CD4-positive, CD25-positive, alpha-beta regulatory T cell (primary cell): ENCODE measurements around the gene UBE3C. TPM values are rescaled to one million over a fixed set of nuclear protein-coding genes. Genes with fewer than 3 reads are reported as not detected.
"Not testable (repeated sequence)": the region's sequence is repeated elsewhere in the genome, so short reads cannot be mapped to it uniquely, and the experiment has no call there.

Source experiments
- ATAC-seq, 2 donors: fragments of 150-1000 bp; cut with Tn5 transposase; one replicate each; pipeline ENCODE4 v1.10.0; 2021; ENCODE audit warnings: low read depth in 2 of 2, moderate number of reproducible peaks in 2 of 2, moderate library complexity in 1 of 2
- DNase-seq, 3 donors: peaks; one replicate each; pipeline versions ENCODE4 v3.0.0 to v3.0.0-alpha.2; 2012 to 2022; ENCODE audit warnings: mixed read lengths in 1 of 3
- H3K27ac ChIP-seq: one replicate; pipeline ENCODE4 v1.7.0; 2013; ENCODE audit warnings: mild to moderate bottlenecking, low read length; ENCODE audit not compliant: insufficient read depth, poor library complexity, severe bottlenecking
- H3K27me3 ChIP-seq: one replicate; pipeline ENCODE4 v1.7.0; 2013; ENCODE audit warnings: low read length; ENCODE audit not compliant: control insufficient read depth, insufficient read depth
- H3K36me3 ChIP-seq: one replicate; pipeline ENCODE4 v1.7.0; 2013; ENCODE audit warnings: mild to moderate bottlenecking, low read length, moderate library complexity; ENCODE audit not compliant: control insufficient read depth, insufficient read depth
- H3K4me1 ChIP-seq: 2 replicates; pipeline ENCODE4 v1.7.0; 2013; ENCODE audit warnings: mild to moderate bottlenecking, low read length; ENCODE audit not compliant: insufficient read depth, control insufficient read depth, poor library complexity, severe bottlenecking
- H3K4me3 ChIP-seq: one replicate; pipeline ENCODE4 v1.7.0; 2013; ENCODE audit warnings: low read depth, mild to moderate bottlenecking, low read length, moderate library complexity
- H3K9me3 ChIP-seq, 2 experiments: 1 replicate in 1 of 2; 2 replicates in 1 of 2; pipeline ENCODE4 v1.7.0; 2013; ENCODE audit warnings: low read length in 2 of 2, mild to moderate bottlenecking in 1 of 2, moderate library complexity in 1 of 2; ENCODE audit not compliant: control insufficient read depth in 2 of 2
- H3K27ac Mint-ChIP-seq, 3 donors: one replicate each; pipeline ENCODE4 v1.8.0; 2020 to 2022; ENCODE audit warnings: mild to moderate bottlenecking in 3 of 3, mixed read lengths in 3 of 3, moderate library complexity in 2 of 3
- H3K27me3 Mint-ChIP-seq: one replicate; pipeline ENCODE4 v1.8.0; 2022; ENCODE audit warnings: mild to moderate bottlenecking, mixed read lengths
- H3K36me3 Mint-ChIP-seq: one replicate; pipeline ENCODE4 v1.8.0; 2020; ENCODE audit warnings: mixed read lengths
- H3K4me1 Mint-ChIP-seq, 4 donors: one replicate each; pipeline ENCODE4 v1.8.0; 2020 to 2022; ENCODE audit warnings: mixed read lengths in 4 of 4, mild to moderate bottlenecking in 1 of 4
- H3K4me3 Mint-ChIP-seq, 4 donors: one replicate each; pipeline ENCODE4 v1.8.0; 2020 to 2022; ENCODE audit warnings: mild to moderate bottlenecking in 4 of 4, mixed read lengths in 4 of 4, moderate library complexity in 3 of 4
- H3K9me3 Mint-ChIP-seq, 7 donors: one replicate each; pipeline ENCODE4 v1.8.0; 2020 to 2022; ENCODE audit warnings: mixed read lengths in 7 of 7, mild to moderate bottlenecking in 3 of 7, moderate library complexity in 2 of 7
- polyA plus RNA-seq, 4 donors: library from polyadenylated mRNA; unstranded; fragments of 300-500 nt; fragmentation: Illumina TruSeq; gene quantifications; one replicate each; pipeline ENCODE4 v1.2.3, GENCODE V29; 2021
- total RNA-seq: library from RNA; stranded (reverse); gene quantifications from one replicate; pipeline ENCODE4 v1.2.3, GENCODE V29; 2022

Gene UBE3C
- total and polyA plus RNA-seq, 5 donors from 2014 or later, result 25.2 to 60.3 (median 29.3) TPM

DNA sequence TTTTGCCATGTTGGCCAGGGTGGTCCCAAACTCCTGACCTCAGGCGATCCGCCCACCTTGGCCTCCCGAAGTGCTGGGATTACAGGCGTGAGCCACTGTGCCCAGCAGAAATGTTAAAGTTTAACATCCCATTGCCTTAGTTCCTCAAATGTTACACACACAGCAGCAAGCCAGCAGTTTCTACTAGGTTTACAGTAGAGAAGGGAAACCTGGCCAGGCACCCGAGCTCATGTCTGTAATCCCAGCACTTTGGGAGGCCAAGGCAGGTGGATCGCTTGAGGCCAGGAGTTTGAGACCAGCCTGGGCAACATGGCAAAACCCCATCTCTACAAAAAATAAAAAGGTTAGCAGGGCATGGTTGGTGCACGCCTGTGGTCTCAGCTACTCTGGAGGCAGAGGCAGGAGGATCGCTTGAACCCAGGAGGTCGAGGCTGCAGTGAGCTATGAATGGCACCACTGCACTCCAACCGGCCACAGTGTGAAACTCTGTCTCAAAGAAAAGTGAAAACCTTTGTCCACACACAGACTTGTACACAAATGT, 135.4 kb downstream of the UBE3C start:
- H3K27me3 ChIP-seq, H3K36me3 Mint-ChIP-seq, ATAC-seq, H3K27ac ChIP-seq, H3K4me3 ChIP-seq, H3K9me3 ChIP-seq, DNase-seq, H3K27me3 Mint-ChIP-seq, H3K27ac Mint-ChIP-seq, H3K4me3 Mint-ChIP-seq, H3K9me3 Mint-ChIP-seq: not testable (repeated sequence)
- peaks cover 15% of the 10 kb centered on the region for H3K36me3 ChIP-seq
- H3K4me1 ChIP-seq, result peaks cover 19% of the 10 kb centered on the region
- peaks cover 6 to 32% (median 6%) of the 10 kb centered on the region in 4 donors for H3K4me1 Mint-ChIP-seq

DNA sequence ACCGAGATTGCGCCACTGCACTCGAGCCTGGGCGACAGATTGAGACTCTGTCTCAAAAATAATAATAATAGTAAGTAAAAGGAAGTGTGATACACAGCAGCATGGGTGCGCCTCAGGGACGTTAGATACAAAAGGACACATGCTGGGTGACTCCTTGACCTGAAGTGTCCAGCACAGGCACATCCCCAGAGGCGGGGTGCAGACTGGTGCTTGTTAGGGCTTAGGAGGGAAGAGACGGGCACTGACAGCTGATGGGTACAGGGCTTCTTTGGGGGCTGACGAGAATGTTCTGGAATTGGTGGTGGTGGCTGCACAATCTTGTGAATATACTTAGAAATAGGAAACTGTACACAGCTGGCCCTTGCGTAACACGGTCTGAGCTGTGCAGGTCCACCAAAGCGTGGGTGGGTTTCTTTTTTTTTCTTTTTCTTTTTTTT, 136.3 kb downstream of the UBE3C start:
- H3K9me3 Mint-ChIP-seq, result no peaks in the 10 kb centered on the region
- Histone ChIP-seq H3K4me1 (peaks cover 26% of the 10 kb centered on the region), H3K4me3 (no peak overlapping the region), H3K36me3 (peaks cover 7% of the 10 kb centered on the region), H3K9me3 (no peaks in the 10 kb centered on the region), H3K27ac (no peak overlapping the region), H3K27me3 (no peaks in the 10 kb centered on the region)
- no peak overlapping the region for H3K4me3 Mint-ChIP-seq
- peak overlapping the region in 1 of 3 donors; percentile 77 for H3K27ac Mint-ChIP-seq
- no peak for DNase-seq
- peaks cover 0 to 25% (median 4%) of the 10 kb centered on the region in 4 donors for H3K4me1 Mint-ChIP-seq
- ATAC-seq, result no peak
- no peaks in the 10 kb centered on the region for H3K27me3 Mint-ChIP-seq
- H3K36me3 Mint-ChIP-seq, result peaks cover 4% of the 10 kb centered on the region

DNA sequence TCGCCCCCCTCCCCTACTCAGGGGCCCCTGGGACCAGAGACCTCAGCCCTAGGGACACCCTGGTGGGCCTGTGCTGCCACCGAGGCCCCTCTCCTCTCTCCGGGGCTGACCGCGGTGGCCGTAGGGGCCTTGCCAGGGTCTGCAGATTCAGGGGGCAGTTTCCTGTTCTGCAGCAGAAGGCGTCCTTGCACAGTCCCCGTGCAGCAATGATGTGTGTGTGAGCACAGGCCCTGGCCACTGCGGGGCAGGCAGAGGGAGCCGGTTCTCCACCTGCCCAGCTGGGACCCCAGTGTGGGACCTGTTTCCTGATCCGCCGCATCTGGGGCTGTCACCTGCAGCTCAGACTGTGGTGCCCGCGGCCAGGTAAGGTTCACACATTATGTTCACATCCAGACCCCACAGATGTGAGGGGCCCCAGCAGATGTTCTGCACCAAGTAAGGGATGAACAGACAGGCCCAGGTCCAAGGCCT, 137.4 kb downstream of the UBE3C start:
- Histone ChIP-seq H3K4me3 (no peak overlapping the region), H3K27me3 (no peaks in the 10 kb centered on the region), H3K9me3 (no peaks in the 10 kb centered on the region), H3K27ac (no peak overlapping the region), H3K36me3 (no peaks in the 10 kb centered on the region), H3K4me1 (peaks cover 26% of the 10 kb centered on the region)
- Mint-ChIP-seq H3K27me3 (peaks cover 4% of the 10 kb centered on the region), H3K36me3 (peaks cover 4% of the 10 kb centered on the region), H3K27ac (peak overlapping the region in 2 of 3 donors; percentile 41 to 55), H3K4me1 (peaks cover 0 to 25% (median 3%) of the 10 kb centered on the region in 4 donors), H3K4me3 (peak overlapping the region in 1 of 4 donors; percentile 58), H3K9me3 (no peaks in the 10 kb centered on the region)
- DNase-seq, result no peak
- no peak for ATAC-seq

DNA sequence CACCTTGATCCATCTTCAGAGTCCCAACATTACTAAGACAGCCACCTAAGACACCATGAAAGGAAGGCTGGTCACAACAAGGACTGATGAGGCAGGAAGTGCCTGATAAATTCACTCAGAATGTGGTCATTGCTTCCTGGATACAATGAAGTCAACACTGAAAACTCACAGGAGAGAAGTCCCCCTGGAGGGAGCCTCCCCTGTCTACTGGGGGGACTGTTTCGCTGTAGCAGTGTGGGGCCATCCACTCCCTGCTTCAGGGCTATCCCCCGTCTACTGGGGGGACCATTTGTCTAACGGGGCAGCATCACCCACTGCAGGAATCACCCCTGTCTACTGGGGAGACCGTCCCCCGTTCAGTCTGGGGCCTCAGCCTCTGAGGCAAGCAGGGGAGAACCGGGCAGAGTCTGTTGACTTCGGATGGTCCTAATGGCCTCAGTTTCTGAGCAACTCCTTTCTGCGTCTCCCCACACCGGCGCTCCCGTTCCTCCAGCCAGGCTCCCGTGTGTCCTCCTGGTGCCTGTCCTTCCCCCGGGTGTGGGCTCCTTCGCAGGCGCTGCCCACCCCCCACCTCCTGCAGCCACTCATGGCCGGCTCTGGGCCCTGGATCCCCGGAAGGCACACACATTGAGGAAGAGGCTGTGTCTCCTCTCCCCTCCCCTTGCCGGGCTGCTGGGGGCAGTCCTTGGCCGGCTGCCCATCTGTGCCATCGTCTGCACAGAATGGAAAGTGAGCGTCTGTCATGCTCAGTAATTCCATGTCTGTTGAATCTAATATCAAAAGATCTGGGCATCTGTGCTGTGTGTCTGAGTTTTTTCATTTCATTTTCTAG, 138.2 kb downstream of the UBE3C start:
- peak overlapping the region; percentile 41 to 56 (median 55) for H3K27ac Mint-ChIP-seq

DNA sequence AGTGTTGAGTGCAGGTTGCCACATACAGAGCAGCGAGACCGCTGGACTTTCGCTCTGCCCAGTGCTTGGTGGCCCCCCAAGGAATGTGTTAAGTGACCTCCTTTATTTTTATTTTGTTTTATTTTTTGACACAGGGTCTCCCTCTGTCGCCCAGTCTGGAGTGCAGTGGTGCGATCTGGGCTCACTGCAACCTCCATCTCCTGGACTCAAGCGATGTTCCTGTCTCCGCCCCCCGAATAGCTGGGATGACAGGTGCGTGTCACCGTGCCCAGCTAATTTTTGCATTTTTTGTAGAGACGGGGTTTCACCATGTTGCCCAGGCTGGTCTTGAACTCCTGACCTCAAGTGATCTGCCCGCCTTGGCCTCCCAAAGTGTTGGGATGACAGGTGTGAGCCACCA, 138.8 kb downstream of the UBE3C start:
- H3K9me3 Mint-ChIP-seq, H3K36me3 ChIP-seq, H3K27me3 ChIP-seq, H3K27ac ChIP-seq, H3K4me3 ChIP-seq, ATAC-seq, H3K9me3 ChIP-seq, DNase-seq, H3K27me3 Mint-ChIP-seq, H3K27ac Mint-ChIP-seq, H3K4me3 Mint-ChIP-seq, H3K36me3 Mint-ChIP-seq: not testable (repeated sequence)
- H3K4me1 Mint-ChIP-seq, result peaks cover 0 to 25% (median 2%) of the 10 kb centered on the region in 4 donors
- H3K4me1 ChIP-seq, result peaks cover 26% of the 10 kb centered on the region

More for the DNA sequence above, 138.2 kb downstream of the UBE3C start:
- ATAC-seq (peak; percentile 29 to 32), DNase-seq (peak in 1 of 3 donors; percentile 45)
- Histone ChIP-seq H3K36me3 (no peaks in the 10 kb centered on the region), H3K27ac (no peak overlapping the region), H3K9me3 (no peaks in the 10 kb centered on the region), H3K27me3 (no peaks in the 10 kb centered on the region), H3K4me3 (no peak overlapping the region), H3K4me1 (peaks cover 26% of the 10 kb centered on the region)
- Mint-ChIP-seq H3K9me3 (no peaks in the 10 kb centered on the region), H3K4me3 (peak overlapping the region in 1 of 4 donors; percentile 58), H3K27me3 (peaks cover 4% of the 10 kb centered on the region), H3K4me1 (peaks cover 0 to 25% (median 3%) of the 10 kb centered on the region in 4 donors), H3K36me3 (peaks cover 2% of the 10 kb centered on the region)

DNA sequence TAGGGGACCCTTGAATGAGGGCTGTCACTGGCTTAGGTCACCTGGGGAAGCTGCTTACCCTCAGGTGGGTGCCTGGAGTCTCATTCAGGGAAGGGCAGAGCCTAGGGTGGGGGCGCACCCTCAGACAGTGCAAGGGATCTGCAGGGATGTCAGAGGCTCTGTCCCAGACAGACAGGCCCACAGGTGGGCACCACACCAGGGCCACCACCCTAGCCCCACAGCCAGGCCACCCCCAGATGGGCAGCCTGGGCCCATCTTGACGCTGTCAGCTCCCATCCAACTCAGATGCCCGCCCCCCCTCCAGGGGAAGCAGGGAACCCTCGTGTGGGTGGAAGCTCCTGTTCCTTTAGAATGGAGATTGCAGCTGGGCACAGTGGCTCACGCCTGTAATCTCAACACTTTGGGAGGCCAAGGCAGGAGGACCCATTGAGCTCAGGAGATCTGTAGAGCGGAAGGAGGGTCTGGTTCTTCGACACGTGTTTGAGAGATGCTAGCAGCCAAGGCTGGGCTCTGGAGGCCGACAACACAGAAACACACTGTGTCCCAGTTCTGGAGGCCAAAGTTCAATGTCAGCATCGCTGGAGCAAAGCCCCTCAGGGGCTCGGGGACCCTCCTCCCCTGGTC, 139.6 kb downstream of the UBE3C start:
- Mint-ChIP-seq H3K27ac (no peak overlapping the region), H3K4me3 (no peak overlapping the region), H3K36me3 (no peaks in the 10 kb centered on the region), H3K27me3 (peaks cover 4% of the 10 kb centered on the region), H3K9me3 (no peaks in the 10 kb centered on the region), H3K4me1 (peaks cover 0 to 25% (median 2%) of the 10 kb centered on the region in 4 donors)
- no peak overlapping the region for H3K27ac ChIP-seq
- no peaks in the 10 kb centered on the region for H3K36me3 ChIP-seq
- DNase-seq, result no peak
- H3K9me3 ChIP-seq, result no peaks in the 10 kb centered on the region
- H3K4me1 ChIP-seq, result peaks cover 26% of the 10 kb centered on the region
- no peak for ATAC-seq
- H3K4me3 ChIP-seq, result no peak overlapping the region
- H3K27me3 ChIP-seq, result no peaks in the 10 kb centered on the region

DNA sequence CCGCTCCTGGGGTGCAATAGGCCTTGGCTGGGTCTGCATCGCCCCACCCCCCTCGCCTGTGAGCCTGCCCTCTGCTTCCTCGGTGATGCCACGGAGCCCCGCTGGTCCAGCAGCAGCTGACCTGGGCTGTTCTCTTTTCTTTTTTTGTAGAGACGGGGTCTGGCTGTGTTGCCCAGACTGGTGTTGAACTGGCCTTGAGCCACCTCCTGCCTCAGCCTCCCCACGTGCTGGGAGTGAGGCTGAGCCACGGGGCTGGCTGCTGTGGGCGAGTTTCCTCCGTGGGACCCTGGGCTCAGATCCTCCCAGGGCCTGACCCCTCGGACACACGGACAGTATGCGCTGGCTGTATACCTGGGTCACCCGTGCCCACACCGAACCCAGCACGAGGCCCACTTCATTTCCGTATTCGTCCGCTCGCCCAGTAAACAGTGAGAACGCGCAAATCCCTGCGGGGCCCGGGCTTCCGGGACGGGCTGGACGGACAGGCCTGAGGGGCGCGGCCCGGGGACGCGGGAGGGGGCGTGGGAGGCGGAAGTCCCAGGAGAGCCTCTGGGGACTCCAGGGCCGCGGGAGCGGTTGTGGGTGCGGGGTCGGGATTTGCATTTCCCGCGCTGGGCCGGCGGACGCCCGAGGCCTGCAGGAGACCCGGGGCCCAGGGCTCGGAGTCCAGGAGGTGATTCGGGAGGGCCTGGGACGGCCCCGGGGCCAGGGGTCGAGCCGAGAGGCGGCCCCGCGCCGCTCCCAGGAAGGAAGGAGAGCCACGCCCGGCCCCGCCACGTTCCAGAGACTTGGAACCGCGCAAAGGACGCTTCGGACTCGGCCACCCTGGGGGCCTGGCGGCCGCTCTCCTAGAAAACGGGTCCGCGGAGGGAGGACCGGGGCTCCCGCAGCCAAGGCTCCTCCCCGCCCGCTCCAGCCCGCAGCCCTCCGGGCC, 140.3 kb downstream of the UBE3C start:
- H3K4me1 ChIP-seq, result peaks cover 20% of the 10 kb centered on the region
- Mint-ChIP-seq H3K4me1 (peaks cover 0 to 21% (median 2%) of the 10 kb centered on the region in 4 donors), H3K9me3 (peaks cover 0 to 2% (median 0%) of the 10 kb centered on the region in 7 donors), H3K4me3 (no peak overlapping the region), H3K27ac (no peak overlapping the region), H3K27me3 (peaks cover 4% of the 10 kb centered on the region), H3K36me3 (no peaks in the 10 kb centered on the region)
- DNase-seq (no peak), ATAC-seq (no peak)
- no peaks in the 10 kb centered on the region for H3K27me3 ChIP-seq
- no peak overlapping the region for H3K27ac ChIP-seq
- H3K4me3 ChIP-seq, result no peak overlapping the region
- no peaks in the 10 kb centered on the region for H3K36me3 ChIP-seq
- H3K9me3 ChIP-seq, result no peaks in the 10 kb centered on the region
